HepG2 (cell line): ENCODE data around the gene DSCAML1.

Experiments used
- PCBP1 ChIP-seq: fragments of 200-400 bp; formaldehyde crosslinking; IDR thresholded peaks from 2 replicates; pipeline ENCODE4 v1.6.1; 2017; ENCODE audit warnings: mild to moderate bottlenecking, low read depth, low read length, borderline replicate concordance
- TF ChIP-seq, protein P1 (sequence below): sonication (generic); formaldehyde crosslinking; IDR thresholded peaks from one replicate; pipeline ENCODE4 v1.5.1; 2020; ENCODE audit warnings: mild to moderate bottlenecking, missing genetic modification reagents; ENCODE audit errors: not compliant biosample characterization
- TF ChIP-seq, protein P2 (sequence below): sonication (generic); formaldehyde crosslinking; IDR thresholded peaks from 2 replicates; pipeline ENCODE4 v1.5.0; 2020; ENCODE audit warnings: mild to moderate bottlenecking, missing genetic modification reagents, moderate library complexity

DNA sequence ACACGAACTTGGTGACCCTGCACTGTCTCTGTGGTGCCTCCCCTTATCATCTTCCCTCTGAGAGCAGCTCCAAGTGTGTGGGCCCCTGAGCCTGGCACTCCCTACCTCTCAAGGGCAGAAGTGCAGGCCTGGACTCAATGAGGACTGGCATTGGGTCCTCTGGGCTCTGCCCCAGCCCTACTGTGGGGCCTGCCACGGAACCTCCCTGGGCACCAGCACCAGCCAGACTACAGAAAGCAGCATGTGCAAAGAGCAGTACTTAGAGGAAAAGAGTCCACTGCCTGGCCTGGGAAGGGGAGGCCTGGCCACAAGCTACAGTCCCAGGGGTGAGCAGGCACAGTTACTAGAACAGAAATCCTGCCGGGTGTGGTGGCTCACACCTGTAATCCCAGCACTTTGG is 222.5 kb downstream of the DSCAML1 start:
- TF ChIP-seq, protein P1, sequence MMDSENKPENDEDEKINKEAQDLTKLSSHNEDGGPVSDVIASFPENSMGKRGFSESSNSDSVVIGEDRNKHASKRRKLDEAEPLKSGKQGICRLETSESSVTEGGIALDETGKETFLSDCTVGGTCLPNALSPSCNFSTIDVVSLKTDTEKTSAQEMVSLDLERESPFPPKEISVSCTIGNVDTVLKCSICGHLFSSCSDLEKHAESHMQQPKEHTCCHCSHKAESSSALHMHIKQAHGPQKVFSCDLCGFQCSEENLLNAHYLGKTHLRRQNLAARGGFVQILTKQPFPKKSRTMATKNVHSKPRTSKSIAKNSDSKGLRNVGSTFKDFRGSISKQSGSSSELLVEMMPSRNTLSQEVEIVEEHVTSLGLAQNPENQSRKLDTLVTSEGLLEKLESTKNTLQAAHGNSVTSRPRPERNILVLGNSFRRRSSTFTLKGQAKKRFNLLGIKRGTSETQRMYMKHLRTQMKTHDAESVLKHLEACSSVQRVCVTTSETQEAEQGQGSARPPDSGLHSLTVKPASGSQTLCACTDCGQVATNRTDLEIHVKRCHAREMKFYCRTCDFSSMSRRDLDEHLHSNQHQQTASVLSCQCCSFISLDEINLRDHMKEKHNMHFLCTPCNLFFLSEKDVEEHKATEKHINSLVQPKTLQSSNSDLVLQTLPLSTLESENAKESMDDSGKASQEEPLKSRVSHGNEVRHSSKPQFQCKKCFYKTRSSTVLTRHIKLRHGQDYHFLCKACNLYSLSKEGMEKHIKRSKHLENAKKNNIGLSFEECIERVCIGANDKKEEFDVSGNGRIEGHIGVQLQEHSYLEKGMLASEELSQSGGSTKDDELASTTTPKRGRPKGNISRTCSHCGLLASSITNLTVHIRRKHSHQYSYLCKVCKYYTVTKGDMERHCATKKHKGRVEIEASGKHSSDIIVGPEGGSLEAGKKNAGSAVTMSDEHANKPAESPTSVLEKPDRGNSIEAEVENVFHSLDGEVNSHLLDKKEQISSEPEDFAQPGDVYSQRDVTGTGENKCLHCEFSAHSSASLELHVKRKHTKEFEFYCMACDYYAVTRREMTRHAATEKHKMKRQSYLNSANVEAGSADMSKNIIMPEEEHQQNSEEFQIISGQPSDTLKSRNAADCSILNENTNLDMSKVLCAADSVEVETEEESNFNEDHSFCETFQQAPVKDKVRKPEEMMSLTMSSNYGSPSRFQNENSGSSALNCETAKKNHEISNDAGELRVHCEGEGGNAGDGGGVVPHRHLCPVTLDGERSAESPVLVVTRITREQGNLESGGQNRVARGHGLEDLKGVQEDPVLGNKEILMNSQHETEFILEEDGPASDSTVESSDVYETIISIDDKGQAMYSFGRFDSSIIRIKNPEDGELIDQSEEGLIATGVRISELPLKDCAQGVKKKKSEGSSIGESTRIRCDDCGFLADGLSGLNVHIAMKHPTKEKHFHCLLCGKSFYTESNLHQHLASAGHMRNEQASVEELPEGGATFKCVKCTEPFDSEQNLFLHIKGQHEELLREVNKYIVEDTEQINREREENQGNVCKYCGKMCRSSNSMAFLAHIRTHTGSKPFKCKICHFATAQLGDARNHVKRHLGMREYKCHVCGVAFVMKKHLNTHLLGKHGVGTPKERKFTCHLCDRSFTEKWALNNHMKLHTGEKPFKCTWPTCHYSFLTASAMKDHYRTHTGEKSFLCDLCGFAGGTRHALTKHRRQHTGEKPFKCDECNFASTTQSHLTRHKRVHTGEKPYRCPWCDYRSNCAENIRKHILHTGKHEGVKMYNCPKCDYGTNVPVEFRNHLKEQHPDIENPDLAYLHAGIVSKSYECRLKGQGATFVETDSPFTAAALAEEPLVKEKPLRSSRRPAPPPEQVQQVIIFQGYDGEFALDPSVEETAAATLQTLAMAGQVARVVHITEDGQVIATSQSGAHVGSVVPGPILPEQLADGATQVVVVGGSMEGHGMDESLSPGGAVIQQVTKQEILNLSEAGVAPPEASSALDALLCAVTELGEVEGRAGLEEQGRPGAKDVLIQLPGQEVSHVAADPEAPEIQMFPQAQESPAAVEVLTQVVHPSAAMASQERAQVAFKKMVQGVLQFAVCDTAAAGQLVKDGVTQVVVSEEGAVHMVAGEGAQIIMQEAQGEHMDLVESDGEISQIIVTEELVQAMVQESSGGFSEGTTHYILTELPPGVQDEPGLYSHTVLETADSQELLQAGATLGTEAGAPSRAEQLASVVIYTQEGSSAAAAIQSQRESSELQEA (CRISPR knock-in tag) = no peak
- TF ChIP-seq, protein P2, sequence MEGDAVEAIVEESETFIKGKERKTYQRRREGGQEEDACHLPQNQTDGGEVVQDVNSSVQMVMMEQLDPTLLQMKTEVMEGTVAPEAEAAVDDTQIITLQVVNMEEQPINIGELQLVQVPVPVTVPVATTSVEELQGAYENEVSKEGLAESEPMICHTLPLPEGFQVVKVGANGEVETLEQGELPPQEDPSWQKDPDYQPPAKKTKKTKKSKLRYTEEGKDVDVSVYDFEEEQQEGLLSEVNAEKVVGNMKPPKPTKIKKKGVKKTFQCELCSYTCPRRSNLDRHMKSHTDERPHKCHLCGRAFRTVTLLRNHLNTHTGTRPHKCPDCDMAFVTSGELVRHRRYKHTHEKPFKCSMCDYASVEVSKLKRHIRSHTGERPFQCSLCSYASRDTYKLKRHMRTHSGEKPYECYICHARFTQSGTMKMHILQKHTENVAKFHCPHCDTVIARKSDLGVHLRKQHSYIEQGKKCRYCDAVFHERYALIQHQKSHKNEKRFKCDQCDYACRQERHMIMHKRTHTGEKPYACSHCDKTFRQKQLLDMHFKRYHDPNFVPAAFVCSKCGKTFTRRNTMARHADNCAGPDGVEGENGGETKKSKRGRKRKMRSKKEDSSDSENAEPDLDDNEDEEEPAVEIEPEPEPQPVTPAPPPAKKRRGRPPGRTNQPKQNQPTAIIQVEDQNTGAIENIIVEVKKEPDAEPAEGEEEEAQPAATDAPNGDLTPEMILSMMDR (CRISPR knock-in tag) = no peak
- no peak for TF ChIP-seq PCBP1
